K562 (cell line): ENCODE data around the gene ADAMTSL3. TPM values are rescaled to one million over a fixed set of nuclear protein-coding genes. Genes with fewer than 3 reads are reported as not detected.

Source experiments
- ATAC-seq: fragments of 200-7000 bp; cut with Tn5 transposase; 3 replicates; pipeline ENCODE4 v1.9.1; 2020; ENCODE audit warnings: moderate library complexity
- BruUV-seq: library from RNA; stranded (reverse); fragments of 400-500 nt; replicated peaks from 2 replicates; lab custom pipeline; 2021; lab: Mats Ljungman, UMichigan
- CTCF ChIA-PET: fragments of 300-600 bp; formaldehyde crosslinking; extraction: SDS; loops from one replicate; lab custom pipeline; 2021; ENCODE audit warnings: low intra/inter-chr PET ratio; lab: Yijun Ruan, JAX
- POLR2A ChIA-PET: fragments of 300-600, 350-650 bp; sonication (Branson Sonifier 250); formaldehyde crosslinking; extraction: SDS; loops from one replicate; lab custom pipeline; 2021; ENCODE audit warnings: antibody characterized with exemption, inconsistent platforms; lab: Yijun Ruan, JAX
- DNase-seq, 4 experiments: peaks; one replicate each; pipeline versions ENCODE4 v3.0.0 to v3.0.0-alpha.2; 2011 to 2018; ENCODE audit warnings: low spot score in 3 of 4, mixed read lengths in 3 of 4; ENCODE audit errors: extremely low read depth in 1 of 4
- FAIRE-seq: peaks from 2 replicates; lab custom pipeline; 2011; peaks lifted over from hg19 to GRCh38; lab: Jason Lieb, UNC
- H2AFZ ChIP-seq: 2 replicates; pipeline ENCODE4 v1.6.0; 2011; ENCODE audit warnings: low read depth, low read length, control low read depth, inconsistent platforms
- H3K27ac ChIP-seq: fragments of 200-600 bp; 3 replicates; pipeline ENCODE4 v1.8.0; 2011; ENCODE audit warnings: low read depth, mild to moderate bottlenecking, control low read depth, inconsistent platforms, low read length, moderate library complexity, mixed read lengths; ENCODE audit errors: extremely low read depth
- H3K27me3 ChIP-seq, 2 experiments: fragments of 300-600 bp in 1 of 2; 2 replicates in 1 of 2; 3 replicates in 1 of 2; pipeline versions ENCODE4 v1.6.0 to v1.8.0; 2011; ENCODE audit warnings: inconsistent platforms in 2 of 2, low read length in 2 of 2, mild to moderate bottlenecking in 1 of 2, mixed read lengths in 1 of 2, moderate library complexity in 1 of 2; ENCODE audit not compliant: control insufficient read depth in 2 of 2, insufficient read depth in 2 of 2
- H3K36me3 ChIP-seq: fragments of 300-600 bp; 3 replicates; pipeline ENCODE4 v1.8.0; 2011; ENCODE audit warnings: mild to moderate bottlenecking, low read length, inconsistent platforms; ENCODE audit not compliant: control insufficient read depth, insufficient read depth
- H3K4me1 ChIP-seq, 2 experiments: fragments of 200-600 bp in 1 of 2; replicated peaks in 1 of 2; 2 replicates in 1 of 2; 3 replicates in 1 of 2; pipeline versions ENCODE4 v1.5.1 to v1.8.0; 2011; ENCODE audit warnings: inconsistent platforms in 2 of 2, low read length in 2 of 2, mild to moderate bottlenecking in 1 of 2, mixed read lengths in 1 of 2, moderate library complexity in 1 of 2; ENCODE audit not compliant: control insufficient read depth in 2 of 2, insufficient read depth in 2 of 2
- H3K4me2 ChIP-seq: 2 replicates; pipeline ENCODE4 v1.6.1; 2011; ENCODE audit warnings: low read length, control low read depth, inconsistent platforms, mixed read lengths; ENCODE audit not compliant: insufficient read depth
- H3K4me3 ChIP-seq: fragments of 200-600 bp; sonication (generic), shearing (Covaris generic); 2 replicates; pipeline ENCODE4 v1.5.1; 2016; ENCODE audit warnings: control low read depth, inconsistent platforms
- H3K79me2 ChIP-seq: fragments of 200-600 bp; 3 replicates; pipeline ENCODE4 v1.8.0; 2011; ENCODE audit warnings: low read length, inconsistent platforms; ENCODE audit not compliant: control insufficient read depth, insufficient read depth
- H3K9ac ChIP-seq, 2 experiments: 2 replicates each; pipeline versions ENCODE4 v1.6.0 to v1.6.1; 2011; ENCODE audit warnings: low read depth in 2 of 2, low read length in 2 of 2, control low read depth in 1 of 2, inconsistent platforms in 1 of 2, mild to moderate bottlenecking in 1 of 2, mixed read lengths in 1 of 2; ENCODE audit not compliant: insufficient read depth in 1 of 2
- H3K9me1 ChIP-seq: one replicate; pipeline ENCODE4 v1.6.0; 2011; ENCODE audit warnings: inconsistent platforms, mild to moderate bottlenecking, low read length, moderate library complexity; ENCODE audit not compliant: control insufficient read depth, insufficient read depth
- H3K9me3 ChIP-seq: replicated peaks from 2 replicates; pipeline ENCODE4 v1.5.1; 2011; ENCODE audit warnings: low read depth, low read length, inconsistent platforms; ENCODE audit not compliant: control insufficient read depth, insufficient read depth
- H4K20me1 ChIP-seq: replicated peaks from 2 replicates; pipeline ENCODE4 v1.6.1; 2011; ENCODE audit warnings: low read length, inconsistent platforms, mixed read lengths; ENCODE audit not compliant: control insufficient read depth, insufficient read depth
- CREB5 ChIP-seq: fragments of 250-450 bp; sonication (Bioruptor Pico); IDR thresholded peaks from 2 replicates; pipeline ENCODE4 v1.5.0; 2020; ENCODE audit warnings: mild to moderate bottlenecking
- CTCF ChIP-seq, 3 experiments: IDR thresholded peaks in 2 of 3; conservative IDR thresholded peaks in 1 of 3; 2 replicates each; pipeline ENCODE4 v1.5.1; 2011 to 2012; ENCODE audit warnings: low read length in 3 of 3, mild to moderate bottlenecking in 3 of 3, control low read depth in 2 of 3, improper control_type of control experiment in 1 of 3, inconsistent platforms in 1 of 3, low read depth in 1 of 3, mixed read lengths in 1 of 3, moderate library complexity in 1 of 3; ENCODE audit not compliant: insufficient read depth in 2 of 3
- DLX4 ChIP-seq: fragments of 250-450 bp; sonication (Bioruptor Pico); IDR thresholded peaks from 2 replicates; pipeline ENCODE4 v1.6.1; 2021; ENCODE audit warnings: mild to moderate bottlenecking
- ETV1 ChIP-seq: fragments of 450-650 bp; conservative IDR thresholded peaks from 2 replicates; pipeline ENCODE4 v1.6.1; 2016; ENCODE audit warnings: missing genetic modification characterization, control low read depth, low read depth, missing compliant biosample characterization
- NFRKB ChIP-seq: fragments of 450-650 bp; IDR thresholded peaks from 2 replicates; pipeline ENCODE4 v1.6.1; 2016; ENCODE audit warnings: low read depth
- RAD21 ChIP-seq, 2 experiments: fragments of 250-450 bp in 1 of 2; fragments of 450-650 bp in 1 of 2; sonication (Bioruptor Pico) in 1 of 2; formaldehyde crosslinking in 1 of 2; IDR thresholded peaks in 1 of 2; conservative IDR thresholded peaks in 1 of 2; 2 replicates each; pipeline versions ENCODE4 v1.4.0 to v1.8.0; 2020 to 2022; ENCODE audit warnings: mild to moderate bottlenecking in 2 of 2, moderate library complexity in 1 of 2
- STAT5B ChIP-seq: fragments of 250-450 bp; sonication (Bioruptor Pico); IDR thresholded peaks from 2 replicates; pipeline ENCODE4 v1.8.0; 2021; ENCODE audit warnings: mild to moderate bottlenecking, inconsistent platforms
- THRAP3 ChIP-seq: fragments of 450-650 bp; IDR thresholded peaks from 2 replicates; pipeline ENCODE4 v1.6.1; 2016; ENCODE audit warnings: mild to moderate bottlenecking, inconsistent platforms, borderline replicate concordance
- ZC3H11A ChIP-seq: IDR thresholded peaks from 2 replicates; pipeline ENCODE4 v1.6.1; 2012; ENCODE audit warnings: low read depth, low read length, improper control_type of control experiment
- ZHX1 ChIP-seq: fragments of 150-350 bp; conservative IDR thresholded peaks from 2 replicates; pipeline ENCODE4 v1.6.1; 2014; ENCODE audit warnings: low read length
- ZNF175 ChIP-seq: fragments of 200-800 bp; sonication (Bioruptor generic); IDR thresholded peaks from 2 replicates; pipeline ENCODE4 v1.6.1; 2016; ENCODE audit warnings: low read depth, mild to moderate bottlenecking, missing genetic modification characterization, missing compliant biosample characterization
- ZNF184 ChIP-seq: sonication (generic); formaldehyde crosslinking; IDR thresholded peaks from 2 replicates; pipeline ENCODE4 v1.5.0; 2020; ENCODE audit warnings: missing genetic modification reagents
- ZNF644 ChIP-seq: fragments of 200-800 bp; sonication (Bioruptor generic); IDR thresholded peaks from 2 replicates; pipeline ENCODE4 v1.6.1; 2016; ENCODE audit warnings: low read depth, missing genetic modification characterization, missing compliant biosample characterization
- ZNF780A ChIP-seq: fragments of 250-450 bp; sonication (Bioruptor Pico); IDR thresholded peaks from 2 replicates; pipeline ENCODE4 v1.5.0; 2021; ENCODE audit warnings: mild to moderate bottlenecking
- WGBS: fragments of 100-300 bp; shearing (Covaris generic); methylation state at CpG from one replicate; pipeline ENCODE4 v1.1.6; 2016; ENCODE audit warnings: low coverage, mixed read lengths; ENCODE audit not compliant: insufficient coverage; ENCODE audit errors: missing lambda C conversion rate; 5-methylcytosine and 5-hydroxymethylcytosine counted together
- in situ Hi-C: fragments of 300-500 bp; cut with MboI; formaldehyde crosslinking; loops from 4 replicates; pipeline ENCODE4 v1.15.0; 2018; ENCODE audit warnings: inconsistent platforms, mixed read lengths
- intact Hi-C: fragments of 100-400 bp; cut with micrococcal nuclease; formaldehyde crosslinking; loops from 2 replicates; pipeline ENCODE4 v1.14.2; 2022
- polyA plus RNA-seq, 8 experiments: library from polyadenylated mRNA; depleted of rRNA in 4 of 8; stranded (reverse) in 5 of 8; unstranded in 3 of 8; fragments of >200 nt; fragmentation: Nextera tagmentation in 2 of 8; fragmentation: Illumina TruSeq in 1 of 8; extraction: Ambion mirVana in 2 of 8; extraction: Trizol in 1 of 8; gene quantifications; 2 replicates each; pipeline versions ENCODE4 v1.2.1 to v1.2.3, GENCODE V29; 2011 to 2014; ENCODE audit warnings: inconsistent platforms in 1 of 8, missing spikeins in 1 of 8
- total RNA-seq, 7 experiments: library from RNA; depleted of rRNA in 6 of 7; stranded (reverse); fragments of >200 nt in 6 of 7; fragmentation: Illumina TruSeq in 2 of 7; extraction: Trizol in 2 of 7; gene quantifications; 2 replicates each; pipeline versions ENCODE4 v1.2.1 to v1.2.3, GENCODE V29; 2011 to 2021; ENCODE audit warnings: low replicate concordance in 1 of 7

ADAMTSL3 gene
- total and polyA plus RNA-seq, 9 of the 15 experiments (the other 6 are each of a cell fraction or from before 2014, with no cell fraction given) = 0.01 to 0.18 (median 0.07) TPM; not detected in 3

GRCh38 chr15:83837945-83838571 lies 184.1 kb downstream of the ADAMTSL3 start (continued):
- no peak for TF ChIP-seq ETV1 (tag)
- TF ChIP-seq THRAP3 = no peak
- peak in 1 of 2 experiments; percentile 40; a peak in 2 of 4 replicates for TF ChIP-seq RAD21 (CRISPR knock-in tag; conservative IDR thresholded peaks at IDR 0.05 in 1 of 2, IDR thresholded peaks at IDR 0.05 in 1 of 2)
- no peak for TF ChIP-seq ZNF644 (tag)

- BruUV-seq = no TSS peak
- intact Hi-C loops = no loop called here
- no peaks in the 10 kb centered on the region for H3K9me1 ChIP-seq
- in situ Hi-C loops = no loop called here
- H3K4me2 ChIP-seq = no peak overlapping the region
- FAIRE-seq (no peak), ATAC-seq (no peak), DNase-seq (no peak)
- no peaks in the 10 kb centered on the region; a peak in 1 of 5 replicates for H3K27me3 ChIP-seq
- no peak overlapping the region for H3K27ac ChIP-seq
- TF ChIP-seq ZNF780A (CRISPR knock-in tag) = no peak
- TF ChIP-seq ZNF175 (CRISPR knock-in tag) = no peak
- TF ChIP-seq ZHX1 = no peak
- TF ChIP-seq ZC3H11A = no peak
- no peak for TF ChIP-seq NFRKB
- TF ChIP-seq CTCF (IDR thresholded peaks at IDR 0.05 in 2 of 3, conservative IDR thresholded peaks at IDR 0.05 in 1 of 3; ENCODE audit: insufficient read depth in 2 of 3, low read depth in 1 of 3, low read length in 3 of 3) = no peak
- no peak for TF ChIP-seq DLX4 (CRISPR knock-in tag)
- no peak for TF ChIP-seq STAT5B (CRISPR knock-in tag)
- TF ChIP-seq ZNF184 = no peak
- TF ChIP-seq CREB5 (CRISPR knock-in tag) = no peak
- no peak overlapping the region for H3K4me3 ChIP-seq
- H3K9me3 ChIP-seq = no peaks in the 10 kb centered on the region
- no peaks in the 10 kb centered on the region for H4K20me1 ChIP-seq
- ChIA-PET POLR2A (no interaction called here), CTCF (no interaction called here)
- H3K79me2 ChIP-seq = no peaks in the 10 kb centered on the region
- no peaks in the 10 kb centered on the region for H3K4me1 ChIP-seq
- H3K36me3 ChIP-seq = no peaks in the 10 kb centered on the region
- H3K9ac ChIP-seq = no peak overlapping the region
- no peak overlapping the region for H2AFZ ChIP-seq
- 0% methylated on average over 2 of the region's 2 CpGs for WGBS
Observed at GRCh38 chr15:83838763-83839162, 184.8 kb downstream of the ADAMTSL3 start.
